ENCODE data around the gene DYNLT1.
A peak's percentile ranks its signal among the peaks of the same experiment; 100 is the strongest.
"Not testable (repeated sequence)": the region's sequence is repeated elsewhere in the genome, so short reads cannot be mapped to it uniquely, and the experiment has no call there.

DYNLT1 gene

DNA sequence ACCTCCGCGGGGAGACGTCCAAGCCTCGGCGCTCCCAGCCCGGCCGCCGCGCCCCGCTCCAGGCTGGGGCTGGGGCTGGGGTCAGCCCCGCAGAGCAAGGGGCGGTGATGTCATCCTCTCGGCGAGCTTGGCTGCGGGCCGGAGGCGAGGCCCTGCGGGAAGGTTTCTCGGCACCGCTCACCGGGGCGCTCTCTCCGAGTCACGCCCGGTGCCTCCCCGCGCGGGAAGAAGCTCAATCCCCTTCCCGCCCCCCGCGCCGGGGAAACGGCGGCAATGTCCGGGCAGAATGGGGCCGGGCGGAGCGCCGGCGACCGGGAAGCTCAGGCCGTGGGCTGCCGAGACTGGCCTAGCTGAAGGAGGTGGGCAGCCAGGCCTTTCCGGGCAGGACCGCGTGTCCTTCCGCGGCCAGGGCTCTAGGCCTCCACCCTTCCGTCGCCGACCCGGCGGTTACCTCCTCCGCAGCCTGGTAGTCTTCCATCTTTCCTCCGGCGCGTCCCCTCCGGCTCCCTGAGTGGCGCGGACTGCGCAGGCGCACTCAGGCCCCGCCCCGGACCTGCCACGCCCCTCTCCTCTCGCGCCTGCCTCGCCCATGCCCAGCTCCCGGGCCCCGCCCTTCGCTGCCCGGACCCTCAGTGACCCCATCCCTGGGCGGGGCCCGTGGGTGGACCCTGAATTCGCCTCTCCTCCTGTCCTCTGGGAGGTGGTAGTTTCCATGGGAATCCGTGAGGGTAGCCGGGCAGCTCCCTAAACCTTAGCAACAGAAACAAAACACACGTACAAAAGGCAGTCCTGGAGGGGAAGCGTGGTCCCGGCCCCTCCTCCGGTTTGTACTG, at the start of gene DYNLT1:
Gene DYNLT1, minus strand, starts transcription at position 513 of the 833 bp plus-strand sequence. Its CDS starts 35 bp downstream, at position 478.
- peak; percentile 72 for DNase-seq (ENCODE audit: low read depth, low spot score)

DNA sequence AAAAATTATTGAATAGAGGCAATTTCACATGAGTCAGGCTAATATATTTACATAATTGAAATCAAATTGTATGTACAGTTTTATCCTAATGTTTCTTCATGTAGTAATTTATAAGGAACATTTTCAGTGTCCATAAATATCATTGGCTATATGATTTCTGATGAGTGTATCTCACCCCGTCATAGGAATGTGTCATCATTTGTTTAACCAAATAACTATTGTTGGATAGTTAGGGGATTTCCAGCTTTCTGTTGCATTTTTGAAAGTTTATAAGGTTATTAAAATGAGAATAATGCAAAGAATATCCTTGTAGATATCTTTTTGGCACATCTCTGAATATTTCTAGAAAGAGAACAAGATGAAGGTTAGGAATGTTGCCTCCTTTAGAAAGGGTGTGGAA, 44.3 kb upstream of the DYNLT1 start:
- no peak for DNase-seq (ENCODE audit: low read depth, low spot score)

DNA sequence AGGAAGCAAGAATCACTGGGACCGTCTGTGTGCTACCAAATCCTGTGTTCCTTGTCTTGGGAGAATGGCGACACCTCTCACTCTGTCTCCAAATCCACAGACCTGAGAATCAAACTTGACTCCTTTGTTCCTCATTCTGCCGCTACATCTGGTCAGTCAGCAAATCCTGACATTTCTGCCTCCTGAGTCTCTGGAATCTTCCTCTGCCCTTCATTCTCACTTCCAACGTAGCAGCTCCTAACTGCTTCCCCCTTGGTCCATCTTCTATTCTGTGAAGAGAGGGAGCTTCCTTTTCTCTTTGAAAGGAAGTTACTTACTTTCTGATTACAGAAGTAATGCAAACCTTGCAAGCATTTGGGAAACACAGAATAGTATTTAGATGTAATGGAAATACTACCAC, 43.0 kb upstream of the DYNLT1 start:
- DNase-seq (ENCODE audit: low read depth, low spot score) = no peak

DNA sequence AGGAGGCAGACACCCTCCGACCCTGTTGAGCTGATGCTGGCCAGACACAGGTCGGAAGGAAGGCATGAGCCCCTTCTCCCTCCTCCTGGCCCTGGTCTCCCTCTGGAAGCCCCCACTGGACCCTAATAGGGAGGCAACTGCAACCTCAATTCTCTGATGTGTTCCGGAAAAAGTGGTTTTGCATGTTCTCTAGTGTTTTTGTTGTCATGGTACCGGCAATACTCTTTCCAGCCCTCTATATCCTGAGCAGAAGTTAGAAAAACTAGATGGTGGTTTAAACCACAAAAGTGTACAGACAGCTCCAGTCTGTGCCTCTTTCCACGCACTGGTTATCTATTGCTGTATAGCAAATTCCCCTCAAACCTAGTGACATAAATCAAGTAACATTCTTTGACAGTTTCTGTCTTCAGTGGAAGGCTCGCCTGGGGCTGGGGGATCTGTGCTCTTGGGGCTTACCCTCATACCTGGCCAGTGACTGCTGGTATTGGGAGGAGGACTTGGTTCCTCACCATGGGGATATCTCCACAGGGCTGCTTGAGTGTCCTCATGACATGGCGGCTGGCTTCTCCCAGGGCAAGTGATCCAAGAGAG, 42.3 kb upstream of the DYNLT1 start:
- DNase-seq (ENCODE audit: low read depth, low spot score) = no peak

DNA sequence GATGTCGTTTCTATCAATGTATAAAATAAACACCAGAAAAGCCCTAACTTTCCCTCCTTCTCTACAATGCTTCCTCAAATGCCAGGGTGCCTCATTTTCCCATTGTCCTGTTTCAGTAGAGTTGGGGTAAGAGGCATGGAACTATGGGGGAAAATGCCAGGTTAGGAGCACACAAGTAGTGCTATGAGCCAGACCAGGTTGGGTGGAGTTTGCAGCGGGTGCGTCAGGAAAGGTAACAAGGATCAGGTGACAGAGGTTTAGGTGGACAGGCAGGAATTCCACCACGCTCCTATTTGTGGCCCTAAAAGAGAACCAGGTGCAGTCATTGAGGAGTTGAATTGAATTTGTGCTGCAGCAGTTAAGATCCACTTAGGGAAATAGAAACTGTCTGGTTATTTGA, 41.8 kb upstream of the DYNLT1 start:
- DNase-seq (ENCODE audit: low read depth, low spot score) = no peak

DNA sequence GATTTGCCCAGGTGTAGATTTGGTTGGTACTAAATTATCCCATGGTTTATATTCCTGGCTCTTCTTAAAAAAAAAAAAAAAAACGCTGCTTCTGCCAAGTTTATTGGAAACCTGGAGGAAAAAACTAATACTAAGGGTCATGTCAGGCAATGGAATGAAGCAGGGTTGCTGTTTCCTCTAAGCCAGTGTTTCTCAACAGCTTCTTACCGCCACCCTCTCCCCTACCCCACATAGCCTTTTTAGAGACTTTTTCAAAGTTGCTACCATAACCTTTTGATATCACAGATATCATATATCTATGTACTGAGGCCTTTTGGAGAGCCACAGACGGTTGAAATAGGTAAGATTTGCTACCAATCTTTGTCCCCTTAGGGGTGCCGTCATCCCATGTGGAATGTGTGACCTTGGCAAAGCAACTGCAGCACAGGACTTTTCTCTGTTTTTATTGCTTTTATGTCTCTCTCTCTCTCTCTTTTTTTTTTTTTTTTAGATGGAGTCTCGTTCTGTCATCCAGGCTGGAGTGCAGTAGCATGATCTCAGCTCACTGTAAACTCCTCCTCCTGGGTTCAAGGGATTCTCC, 40.3 kb upstream of the DYNLT1 start:
- DNase-seq (ENCODE audit: low read depth, low spot score) = no peak

DNA sequence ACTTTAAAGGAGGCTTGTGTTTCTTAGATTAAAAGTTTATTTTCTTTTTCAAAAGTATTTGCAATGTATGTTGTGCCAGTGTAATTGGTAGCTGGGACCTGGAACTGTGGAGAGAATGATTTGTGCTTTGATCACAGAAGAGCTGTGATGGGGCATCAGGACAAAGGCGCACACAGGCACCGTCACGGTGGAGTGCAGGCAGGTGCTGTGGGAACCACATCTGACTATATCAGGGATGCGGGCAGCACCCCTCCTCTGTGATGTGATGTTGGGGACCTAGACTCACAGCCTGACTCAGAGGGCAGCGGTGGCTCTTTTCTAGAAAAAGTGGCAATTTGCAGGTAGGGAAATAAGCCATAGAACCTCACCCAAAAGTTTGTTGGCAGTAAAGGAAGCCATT, 39.8 kb upstream of the DYNLT1 start:
- DNase-seq (ENCODE audit: low read depth, low spot score) = no peak

DNA sequence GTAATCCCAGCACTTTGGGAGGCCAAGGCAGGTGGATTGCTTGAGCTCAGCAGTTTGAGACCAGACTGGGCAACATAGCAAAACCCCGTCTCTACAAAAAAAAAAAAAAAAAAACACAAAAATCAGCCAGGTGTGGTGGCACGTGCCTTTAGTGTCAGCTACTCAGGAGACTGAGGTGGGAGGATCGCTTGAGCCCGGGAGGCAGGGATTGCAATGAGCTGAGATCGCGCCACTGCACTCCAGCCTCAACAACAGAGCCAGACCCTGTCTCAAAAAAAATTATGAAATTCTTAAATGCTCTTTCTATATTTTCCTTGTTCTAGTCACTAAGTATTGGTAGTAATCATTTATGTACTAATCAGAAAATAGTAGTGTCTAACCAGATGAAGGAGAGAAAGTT, 35.9 kb upstream of the DYNLT1 start:
- DNase-seq (ENCODE audit: low read depth, low spot score) = no peak

DNA sequence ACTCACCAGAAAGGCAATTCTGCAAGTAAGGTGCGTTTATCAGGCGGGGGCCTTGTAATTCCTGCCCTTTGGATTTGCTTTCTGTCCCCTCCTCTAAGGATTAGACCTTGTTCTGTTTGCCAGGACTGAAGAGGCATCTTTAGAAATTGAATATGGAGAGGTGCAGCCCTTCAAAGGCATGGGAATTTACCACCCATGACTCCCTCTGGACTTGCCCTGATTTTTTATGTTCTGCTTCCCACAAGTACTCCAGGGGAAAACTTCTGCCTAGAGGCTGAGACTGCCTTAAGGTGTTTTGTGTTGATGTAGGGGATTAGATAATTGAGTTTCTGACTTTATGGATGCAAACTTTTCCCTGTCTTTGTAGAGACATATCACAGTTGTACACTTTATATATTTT, 35.5 kb upstream of the DYNLT1 start:
- DNase-seq (ENCODE audit: low read depth, low spot score) = no peak

DNA sequence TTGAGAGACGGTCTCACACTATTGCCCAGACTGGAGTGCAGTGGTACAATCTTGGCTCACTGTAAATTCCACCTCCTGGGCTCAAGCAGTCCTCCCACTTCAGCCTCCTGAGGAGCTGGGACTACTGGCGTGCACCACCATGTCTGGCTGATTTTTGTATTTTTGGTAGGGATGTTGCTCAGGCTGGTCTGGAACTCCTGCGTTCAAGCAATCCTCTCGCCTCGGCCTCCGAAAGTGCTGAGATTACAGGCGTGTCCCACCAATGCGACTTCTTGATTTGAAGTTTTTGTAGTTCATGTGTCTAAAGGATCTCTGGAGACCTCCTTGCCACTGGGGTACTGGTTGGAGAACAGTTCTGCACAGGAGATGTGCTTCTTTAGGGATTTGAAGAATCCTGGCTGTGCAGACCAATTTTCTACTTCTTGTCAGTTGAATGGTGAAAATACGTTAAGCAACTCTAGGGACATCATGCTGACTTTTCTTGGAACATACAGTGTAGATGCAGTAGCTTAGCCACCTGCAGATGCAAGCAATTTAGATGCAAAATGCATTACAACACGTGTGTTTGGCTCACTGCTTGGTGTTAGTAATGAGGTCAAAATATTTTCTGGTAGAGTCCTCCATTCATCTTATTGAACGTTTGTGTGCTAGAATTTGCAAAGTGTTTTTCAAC, 33.5 kb upstream of the DYNLT1 start:
- DNase-seq (ENCODE audit: low read depth, low spot score) = no peak

DNA sequence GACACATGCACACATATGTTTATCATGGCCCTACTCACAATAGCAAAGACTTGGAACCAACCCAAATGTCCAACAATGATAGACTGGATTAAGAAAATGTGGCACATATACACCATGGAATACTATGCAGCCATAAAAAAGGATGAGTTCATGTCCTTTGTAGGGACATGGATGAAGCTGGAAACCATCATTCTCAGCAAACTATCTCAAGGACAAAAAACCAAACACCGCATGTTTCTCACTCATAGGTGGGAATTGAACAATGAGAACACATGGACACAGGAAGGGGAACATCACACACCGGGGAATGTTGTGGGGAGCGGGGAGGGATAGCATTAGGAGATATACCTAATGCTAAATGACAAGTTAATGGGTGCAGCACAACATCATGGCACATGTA, 32.6 kb upstream of the DYNLT1 start:
- DNase-seq (ENCODE audit: low read depth, low spot score) = not testable (repeated sequence)

DNA sequence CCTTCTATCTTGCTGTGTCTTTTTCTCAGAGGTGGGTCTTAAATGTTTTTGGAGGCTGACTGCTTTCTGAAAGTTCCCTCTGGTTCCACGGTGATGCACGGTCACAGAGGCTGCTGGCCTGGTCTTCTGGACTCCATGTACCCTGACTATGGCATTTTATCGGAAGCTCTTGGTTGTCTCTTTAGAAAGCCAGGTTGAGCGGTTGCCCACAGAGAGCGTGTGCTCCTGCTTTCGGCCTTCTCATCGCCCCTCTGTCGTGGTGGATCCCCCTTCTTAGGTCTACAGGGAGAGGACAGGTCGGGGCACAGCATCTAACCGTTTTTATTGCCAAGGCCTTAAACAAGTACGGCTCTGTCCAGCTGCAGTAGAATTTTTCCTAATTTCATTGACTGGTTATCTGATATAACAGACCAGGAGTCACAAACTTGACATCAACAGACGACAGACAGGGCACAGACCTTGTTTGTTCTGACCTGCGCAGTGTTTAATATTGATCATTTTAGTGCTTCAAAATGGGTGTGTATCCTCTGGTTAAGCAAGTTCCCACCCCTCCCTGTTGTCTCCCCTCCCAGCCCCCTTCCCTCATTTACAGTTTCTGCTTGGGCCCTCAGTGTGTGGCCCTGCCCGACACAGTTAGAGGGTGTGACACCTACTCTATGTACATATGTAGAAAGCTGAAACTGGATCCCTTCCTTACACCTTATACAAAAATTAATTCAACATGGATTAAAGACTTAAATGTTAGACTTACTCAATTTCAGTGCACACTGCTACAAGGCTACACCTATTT, 30.0 kb upstream of the DYNLT1 start:
- DNase-seq (ENCODE audit: low read depth, low spot score) = no peak

DNA sequence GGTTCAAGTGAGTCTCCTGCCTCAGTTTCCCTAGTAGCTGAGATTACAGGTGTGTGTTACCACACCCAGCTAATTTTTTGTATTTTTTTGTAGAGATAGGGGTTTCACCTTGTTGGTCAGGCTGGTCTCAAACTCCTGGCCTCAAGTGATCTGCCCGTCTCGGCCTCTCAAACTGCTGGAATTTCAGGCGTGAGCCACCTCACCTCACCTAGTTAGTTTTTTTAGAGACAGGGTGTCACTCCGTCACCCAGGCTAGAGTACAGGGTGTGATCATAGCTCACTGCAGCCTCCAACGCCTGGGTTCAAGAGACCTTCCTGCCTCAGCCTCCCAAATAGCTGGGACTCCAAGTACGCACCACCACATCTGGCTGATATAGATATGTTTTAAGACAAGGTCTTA, 28.2 kb upstream of the DYNLT1 start:
- DNase-seq (ENCODE audit: low read depth, low spot score) = no peak

DNA sequence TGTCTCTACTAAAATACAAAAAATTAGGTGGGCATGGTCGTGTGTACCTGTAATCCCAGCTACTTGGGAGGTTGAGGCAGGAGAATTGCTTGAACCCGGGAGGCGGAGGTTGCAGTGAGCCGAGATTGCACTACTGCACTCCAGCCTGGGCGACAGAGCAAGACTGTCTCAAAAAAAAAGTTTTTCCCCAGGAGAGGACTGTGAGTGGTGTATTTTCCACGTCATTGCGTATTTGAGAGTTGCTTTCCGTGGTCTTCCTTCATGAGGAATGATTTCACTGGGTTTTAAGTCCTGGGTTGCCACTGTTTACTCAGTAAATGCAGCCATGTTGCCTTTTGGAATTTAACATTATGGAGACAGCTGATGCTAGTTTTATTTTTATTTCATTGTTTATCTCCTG, 27.6 kb upstream of the DYNLT1 start:
- not testable (repeated sequence) for DNase-seq (ENCODE audit: low read depth, low spot score)

DNA sequence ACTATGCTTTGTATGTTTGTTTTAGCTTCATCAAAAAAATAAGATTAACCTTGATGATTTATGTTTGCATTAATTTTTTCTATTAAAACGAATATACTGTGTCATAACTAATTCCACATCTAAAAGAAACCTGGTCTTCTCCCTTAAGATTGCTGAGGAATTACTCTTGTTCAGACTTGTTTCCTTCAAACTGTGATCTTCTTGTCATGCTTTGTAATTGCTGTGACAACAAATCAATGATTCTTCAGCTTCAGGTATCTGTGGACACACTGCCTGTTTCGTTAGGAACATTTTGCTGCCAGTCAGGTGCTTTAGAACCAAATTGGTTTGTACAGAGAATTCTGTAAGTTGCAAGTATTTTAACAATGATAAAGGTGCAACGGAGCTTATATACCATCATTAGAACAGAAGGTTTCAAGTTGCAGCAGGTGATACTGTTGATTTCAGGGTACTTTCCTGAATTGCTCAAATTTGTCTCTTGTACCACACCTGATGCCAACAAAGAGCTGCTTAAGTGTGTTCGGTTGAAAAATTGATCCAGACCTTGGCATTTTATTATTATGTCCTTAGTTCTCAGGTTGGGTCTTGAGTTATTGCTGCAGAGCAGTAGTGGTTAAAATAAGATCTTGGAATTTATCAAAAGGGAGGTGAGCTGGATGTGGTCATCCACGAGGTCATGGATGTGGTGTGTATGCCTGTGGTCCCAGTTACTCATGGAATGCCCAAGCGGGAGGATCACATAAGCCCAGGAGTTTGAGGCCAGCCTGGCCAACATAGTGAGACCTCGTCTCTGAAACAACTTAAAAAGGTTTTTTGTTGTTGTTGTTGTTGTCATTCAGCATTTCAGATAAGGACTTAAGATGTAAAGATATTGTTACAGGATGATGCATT, 24.8 kb upstream of the DYNLT1 start:
- DNase-seq (ENCODE audit: low read depth, low spot score) = no peak

DNA sequence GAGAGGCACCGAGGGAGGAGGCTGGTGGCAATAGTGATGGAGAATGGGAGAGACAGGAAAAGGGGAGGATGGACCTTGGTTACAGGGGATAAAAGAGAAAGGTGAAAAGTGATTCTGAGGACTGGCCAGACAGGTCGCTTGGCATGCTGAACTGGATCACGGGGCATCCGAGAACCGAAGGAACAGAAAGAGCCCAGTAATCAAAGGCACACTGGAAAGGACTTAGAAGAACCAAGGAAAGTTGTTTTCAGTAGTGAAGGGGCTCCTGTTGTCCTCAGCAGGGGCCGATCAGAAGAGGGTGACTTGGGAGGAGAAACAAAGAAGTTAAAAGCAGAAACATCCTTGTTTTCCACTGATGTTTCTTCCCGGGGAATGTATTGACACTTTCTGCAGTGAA, 24.2 kb upstream of the DYNLT1 start:
- no peak for DNase-seq (ENCODE audit: low read depth, low spot score)

DNA sequence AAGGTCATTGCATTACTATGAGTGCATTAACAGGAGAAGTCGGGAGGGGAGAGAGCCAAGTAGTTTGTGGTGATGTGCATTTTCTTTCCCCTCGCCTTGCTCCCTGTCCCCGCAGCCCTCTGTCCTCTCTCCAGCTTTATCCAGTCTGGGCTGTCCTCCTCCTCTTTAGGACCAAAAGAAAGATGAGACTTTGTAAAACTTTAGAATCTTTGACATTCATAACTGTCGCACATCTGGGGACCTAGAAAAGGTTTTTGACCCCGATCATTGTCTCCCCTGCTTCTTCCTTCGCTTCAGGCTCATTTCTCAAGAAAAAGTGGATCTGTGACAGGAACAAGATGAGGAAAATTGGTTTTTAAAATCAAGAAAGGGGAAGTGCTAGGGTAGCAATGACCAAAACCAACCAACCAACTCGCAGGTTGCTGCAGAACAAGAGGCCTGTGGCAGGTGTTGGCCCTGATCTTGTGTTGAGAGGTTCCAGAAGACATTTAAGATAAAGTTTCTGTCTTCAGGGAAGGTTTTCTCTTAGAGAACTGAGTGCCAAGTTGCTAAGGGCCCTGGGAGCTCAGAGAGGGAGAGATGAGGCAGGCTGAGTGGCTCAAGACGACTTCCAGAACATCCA, 22.9 kb upstream of the DYNLT1 start:
- DNase-seq (ENCODE audit: low read depth, low spot score) = no peak

DNA sequence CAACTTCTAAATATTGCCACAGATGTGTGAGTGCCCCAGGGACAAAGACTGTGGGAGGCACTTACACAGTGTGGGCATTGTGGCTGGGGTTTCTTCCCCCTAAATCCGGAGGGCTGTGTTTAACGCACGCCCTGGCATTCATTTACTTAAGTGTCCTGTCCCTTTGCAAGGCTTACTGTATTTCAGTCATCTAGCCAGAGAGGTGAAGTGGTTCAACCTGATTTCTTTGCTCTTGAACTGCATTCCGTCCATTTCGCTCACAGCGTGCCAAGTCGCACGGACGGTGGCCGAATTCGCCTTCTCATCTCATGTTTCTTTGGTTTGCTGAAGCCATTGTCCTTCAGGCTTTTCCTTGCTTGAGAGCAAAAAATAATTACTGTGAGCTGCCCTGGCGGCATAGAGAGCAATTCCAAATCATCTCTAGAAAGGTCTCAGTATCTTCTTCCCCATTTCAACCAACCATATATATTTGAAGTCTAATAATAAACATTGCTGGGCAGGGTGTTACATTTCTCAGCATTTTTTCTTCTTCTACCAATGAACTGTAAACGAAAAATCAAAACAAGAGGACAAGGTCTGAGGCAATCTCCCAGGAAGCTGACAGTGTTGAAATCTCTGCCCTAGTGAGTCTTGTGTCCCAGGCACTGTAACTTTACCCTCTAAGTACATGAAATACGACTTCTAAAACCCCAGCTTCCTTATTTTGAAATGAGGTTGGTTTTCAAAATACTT, 22.3 kb upstream of the DYNLT1 start:
- DNase-seq (ENCODE audit: low read depth, low spot score) = no peak

DNA sequence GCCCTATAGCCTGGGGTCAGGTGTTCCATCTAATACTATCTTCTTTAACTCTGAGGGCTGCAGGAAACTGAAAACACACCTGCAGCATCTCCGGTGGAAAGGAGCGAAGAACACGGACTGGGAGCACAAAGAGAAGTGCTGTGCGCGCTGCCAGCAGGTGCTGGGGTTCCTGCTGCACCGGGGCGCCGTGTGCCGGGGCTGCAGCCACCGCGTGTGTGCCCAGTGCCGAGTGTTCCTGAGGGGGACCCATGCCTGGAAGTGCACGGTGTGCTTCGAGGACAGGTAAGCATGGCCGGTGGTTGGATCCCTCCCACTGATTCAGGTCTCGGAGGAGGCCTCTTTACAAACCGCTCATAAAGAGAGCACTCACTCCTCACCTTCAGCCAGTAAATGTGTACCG, 20.8 kb upstream of the DYNLT1 start:
- DNase-seq (ENCODE audit: low read depth, low spot score) = no peak

All from activated naive CD8-positive, alpha-beta T cell treated with anti-CD3 and anti-CD28 coated beads, Interleukin-2, amount 50 U/mL, for 16 hours (primary cell).